ENCODE results near the gene ST6GALNAC1. TPM values are rescaled to one million over a fixed set of nuclear protein-coding genes. Genes with fewer than 3 reads are reported as not detected.

Gene ST6GALNAC1
- total and polyA plus RNA-seq, 2 of the 13 experiments (the other 11 are each of a cell fraction or from before 2014, with no cell fraction given), result not detected

DNA sequence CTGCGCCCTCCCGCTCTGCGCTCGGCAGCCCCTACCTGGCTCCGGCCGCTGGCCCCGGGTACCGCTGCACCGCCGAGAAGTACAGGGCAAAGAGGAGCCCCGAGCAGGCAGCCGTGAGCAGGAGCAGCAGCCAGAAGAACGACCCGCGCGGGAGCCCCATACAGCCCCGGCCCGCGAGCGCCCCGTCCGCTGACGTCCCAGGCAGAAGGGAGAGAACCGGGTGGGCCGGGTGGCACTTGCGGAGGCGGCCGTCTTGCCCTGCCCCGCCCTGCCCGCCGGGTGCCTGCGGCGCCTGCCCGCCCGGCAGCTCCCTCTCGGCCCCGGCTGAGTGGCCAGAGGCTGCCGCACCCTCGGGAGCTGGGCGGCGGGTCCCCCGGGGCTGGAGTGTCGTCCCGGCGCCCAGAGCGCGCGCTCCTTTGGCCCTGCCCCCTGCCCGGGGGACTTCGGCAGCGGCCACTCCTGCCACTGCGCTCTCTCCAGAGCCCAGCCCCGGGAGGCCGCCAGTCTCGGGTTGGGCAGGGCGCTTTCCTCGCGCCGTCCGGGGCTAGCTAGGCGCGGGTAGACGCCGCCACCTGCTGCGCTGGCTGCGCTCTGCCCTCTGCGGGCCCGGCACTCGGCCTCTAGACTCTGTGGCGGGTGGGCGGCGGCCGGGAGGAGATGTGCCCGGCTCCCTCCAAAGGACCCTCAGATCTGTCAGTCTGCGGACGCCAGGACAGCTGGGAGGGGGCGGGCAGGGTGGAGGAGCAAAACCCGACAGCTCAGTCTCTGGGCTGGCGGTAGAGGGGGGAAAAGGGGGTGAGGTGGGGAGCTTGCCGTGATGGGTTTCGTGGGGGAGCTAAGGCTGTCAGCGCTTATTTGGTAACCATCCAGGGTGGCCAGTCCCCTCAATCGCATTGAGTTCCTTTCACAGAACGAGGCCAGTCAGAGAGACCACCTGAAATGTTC, 57.6 kb downstream of the ST6GALNAC1 start, which contains the start of gene ST6GALNAC2 (continued):
- TF ChIP-seq SALL1 (CRISPR knock-in tag; IDR thresholded peaks at IDR 0.05), result peak; percentile 54; the same call in 1 of the 2 replicates
- TF ChIP-seq ZBTB7B (CRISPR knock-in tag; IDR thresholded peaks at IDR 0.05), result peak; percentile 61; the same call in 1 of the 2 replicates
- 0 out of 2 replicates have a peak, but pooled peaks have one; percentile 39 for TF ChIP-seq FOXC1 (CRISPR knock-in tag; IDR thresholded peaks at IDR 0.05; ENCODE audit: borderline replicate concordance)
- TF ChIP-seq KDM2A (CRISPR knock-in tag; IDR thresholded peaks at IDR 0.05; ENCODE audit: borderline replicate concordance, low read depth), result peak; percentile 67; the same call in 1 of the 2 replicates
- TF ChIP-seq ZFP36L2 (CRISPR knock-in tag; IDR thresholded peaks at IDR 0.05), result no peak
- TF ChIP-seq, protein P1, sequence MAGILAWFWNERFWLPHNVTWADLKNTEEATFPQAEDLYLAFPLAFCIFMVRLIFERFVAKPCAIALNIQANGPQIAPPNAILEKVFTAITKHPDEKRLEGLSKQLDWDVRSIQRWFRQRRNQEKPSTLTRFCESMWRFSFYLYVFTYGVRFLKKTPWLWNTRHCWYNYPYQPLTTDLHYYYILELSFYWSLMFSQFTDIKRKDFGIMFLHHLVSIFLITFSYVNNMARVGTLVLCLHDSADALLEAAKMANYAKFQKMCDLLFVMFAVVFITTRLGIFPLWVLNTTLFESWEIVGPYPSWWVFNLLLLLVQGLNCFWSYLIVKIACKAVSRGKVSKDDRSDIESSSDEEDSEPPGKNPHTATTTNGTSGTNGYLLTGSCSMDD (CRISPR knock-in tag; IDR thresholded peaks at IDR 0.05), result no peak
- 0 out of 2 replicates have a peak, but pooled peaks have one; percentile 14 for TF ChIP-seq TARDBP (CRISPR knock-in tag; IDR thresholded peaks at IDR 0.05)
- 0 out of 2 replicates have a peak, but pooled peaks have one; percentile 37 for TF ChIP-seq NCOA1 (CRISPR knock-in tag; IDR thresholded peaks at IDR 0.05)
- no peak for TF ChIP-seq IRX3 (CRISPR knock-in tag; IDR thresholded peaks at IDR 0.05; ENCODE audit: borderline replicate concordance, low read depth)
- TF ChIP-seq LCORL (IDR thresholded peaks at IDR 0.05), result no peak
- peak; percentile 88 for TF ChIP-seq LCORL (CRISPR knock-in tag; IDR thresholded peaks at IDR 0.05)
- peak; percentile 57; the same call in 1 of the 2 replicates for TF ChIP-seq ZNF607 (CRISPR knock-in tag; IDR thresholded peaks at IDR 0.05; ENCODE audit: borderline replicate concordance)
- no peak for TF ChIP-seq HMG20A (CRISPR knock-in tag; IDR thresholded peaks at IDR 0.05; ENCODE audit: borderline replicate concordance)
- TF ChIP-seq ELF1 (CRISPR knock-in tag; IDR thresholded peaks at IDR 0.05), result no peak
- peak; percentile 51; the same call in 1 of the 2 replicates for TF ChIP-seq ZMYM4 (CRISPR knock-in tag; IDR thresholded peaks at IDR 0.05)
- TF ChIP-seq HDAC2 (CRISPR knock-in tag; IDR thresholded peaks at IDR 0.05), result peak; percentile 38
- TF ChIP-seq ZNF576 (CRISPR knock-in tag; IDR thresholded peaks at IDR 0.05), result no peak
- 0 out of 2 replicates have a peak, but pooled peaks have one; percentile 53 for TF ChIP-seq ZNF879 (CRISPR knock-in tag; IDR thresholded peaks at IDR 0.05)
- TF ChIP-seq ZNF792 (CRISPR knock-in tag; IDR thresholded peaks at IDR 0.05), result peak; percentile 76
- peak; percentile 68; the same call in 1 of the 2 replicates for TF ChIP-seq BCL6 (CRISPR knock-in tag; IDR thresholded peaks at IDR 0.05)
- TF ChIP-seq ZNF670 (CRISPR knock-in tag; IDR thresholded peaks at IDR 0.05; ENCODE audit: borderline replicate concordance), result no peak
- TF ChIP-seq SMAD1 (CRISPR knock-in tag; IDR thresholded peaks at IDR 0.05; ENCODE audit: borderline replicate concordance, low read depth), result peak; percentile 48; the same call in 1 of the 2 replicates
- 0 out of 2 replicates have a peak, but pooled peaks have one; percentile 40 for TF ChIP-seq ZSCAN25 (CRISPR knock-in tag; IDR thresholded peaks at IDR 0.05)
- TF ChIP-seq, protein P2, sequence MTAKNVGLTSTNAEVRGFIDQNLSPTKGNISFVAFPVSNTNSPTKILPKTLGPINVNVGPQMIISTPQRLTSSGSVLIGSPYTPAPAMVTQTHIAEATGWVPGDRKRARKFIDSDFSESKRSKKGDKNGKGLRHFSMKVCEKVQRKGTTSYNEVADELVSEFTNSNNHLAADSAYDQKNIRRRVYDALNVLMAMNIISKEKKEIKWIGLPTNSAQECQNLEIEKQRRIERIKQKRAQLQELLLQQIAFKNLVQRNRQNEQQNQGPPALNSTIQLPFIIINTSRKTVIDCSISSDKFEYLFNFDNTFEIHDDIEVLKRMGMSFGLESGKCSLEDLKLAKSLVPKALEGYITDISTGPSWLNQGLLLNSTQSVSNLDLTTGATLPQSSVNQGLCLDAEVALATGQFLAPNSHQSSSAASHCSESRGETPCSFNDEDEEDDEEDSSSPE (CRISPR knock-in tag; IDR thresholded peaks at IDR 0.05), result peak; percentile 42; the same call in 1 of the 2 replicates
- 0 out of 4 replicates have a peak, but pooled peaks of 1 of the 2 experiments have one; percentile 48 for TF ChIP-seq KLF16 (CRISPR knock-in tag; IDR thresholded peaks at IDR 0.05)
- TF ChIP-seq ZFP1 (CRISPR knock-in tag; IDR thresholded peaks at IDR 0.05), result no peak
- peak; percentile 36; the same call in 1 of the 2 replicates for TF ChIP-seq KAT8 (CRISPR knock-in tag; IDR thresholded peaks at IDR 0.05)
- peak; percentile 46; the same call in 1 of the 2 replicates for TF ChIP-seq MEIS1 (CRISPR knock-in tag; IDR thresholded peaks at IDR 0.05; ENCODE audit: borderline replicate concordance)

Measured in HepG2 (cell line).